H1 (cell line): Measurements from ENCODE around the gene CAPN11. TPM values are rescaled to one million over a fixed set of nuclear protein-coding genes. Genes with fewer than 3 reads are reported as not detected.

Source experiments
- EP300 ChIP-seq, 2 experiments: IDR thresholded peaks; 1 replicate in 1 of 2; 2 replicates in 1 of 2; pipeline ENCODE4 v1.6.1; 2011 to 2012; ENCODE audit warnings: low read depth in 2 of 2, low read length in 2 of 2, mild to moderate bottlenecking in 2 of 2, borderline replicate concordance in 1 of 2, inconsistent platforms in 1 of 2, moderate library complexity in 1 of 2
- NANOG ChIP-seq: IDR thresholded peaks from 2 replicates; pipeline ENCODE4 v1.6.1; 2011; ENCODE audit warnings: low read length, low read depth, mild to moderate bottlenecking, inconsistent platforms; ENCODE audit not compliant: insufficient read depth, poor library complexity, severe bottlenecking
- TAF7 ChIP-seq: optimal IDR thresholded peaks from 2 replicates; pipeline ENCODE3; 2011; ENCODE audit warnings: low read depth, mild to moderate bottlenecking, inconsistent platforms, low read length, moderate library complexity, borderline replicate concordance
- polyA plus RNA-seq, 7 experiments: library from polyadenylated mRNA; depleted of rRNA in 3 of 7; stranded (reverse) in 5 of 7; unstranded in 2 of 7; fragments of >200 nt in 5 of 7; fragments of 200-250 nt in 2 of 7; gene quantifications; 1 replicate in 5 of 7; 2 replicates in 1 of 7; 4 replicates in 1 of 7; pipeline versions ENCODE4 v1.2.1 to v1.2.3, GENCODE V29; 2011 to 2013; ENCODE audit warnings: missing spikeins in 2 of 7, mixed read lengths in 2 of 7
- total RNA-seq: library from RNA; stranded (reverse); fragmentation: NEBNext Ultra II Directional; extraction: Animal tissue kit (Norgen Biotek cat#: 25700); gene quantifications from 2 replicates; pipeline ENCODE4 v1.2.1, GENCODE V29; 2021
- TF ChIP-seq, protein P1 (sequence below): IDR thresholded peaks from 2 replicates; pipeline ENCODE4 v1.6.1; 2012; ENCODE audit warnings: inconsistent platforms
- TF ChIP-seq, protein P2 (sequence below): IDR thresholded peaks from 2 replicates; pipeline ENCODE4 v1.6.1; 2011; ENCODE audit warnings: low read length, improper control_type of control experiment

CAPN11 gene
- total and polyA plus RNA-seq, 2 of the 8 experiments (the other 6 are each of a cell fraction or from before 2014, with no cell fraction given), result 0.95 to 0.97 TPM

DNA sequence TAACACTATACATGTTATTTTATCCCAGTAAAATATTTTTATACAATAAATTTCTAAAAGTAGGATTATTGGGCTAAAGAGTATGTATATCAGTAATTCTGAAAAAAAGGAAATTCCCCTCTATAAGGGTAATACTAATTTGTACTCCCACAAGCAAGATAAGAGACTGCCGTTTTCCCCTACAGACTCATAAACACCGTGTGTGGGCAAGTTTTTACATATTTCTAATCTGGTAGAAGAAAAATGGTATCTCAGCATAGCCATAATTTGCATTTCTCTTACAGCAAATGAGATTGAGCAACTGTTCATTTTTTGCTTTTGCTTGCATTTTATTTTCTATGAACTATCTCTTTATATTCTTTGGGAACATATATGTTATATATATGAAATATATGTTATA lies 32.1 kb downstream of the CAPN11 start (continued):
- TF ChIP-seq, protein P1, sequence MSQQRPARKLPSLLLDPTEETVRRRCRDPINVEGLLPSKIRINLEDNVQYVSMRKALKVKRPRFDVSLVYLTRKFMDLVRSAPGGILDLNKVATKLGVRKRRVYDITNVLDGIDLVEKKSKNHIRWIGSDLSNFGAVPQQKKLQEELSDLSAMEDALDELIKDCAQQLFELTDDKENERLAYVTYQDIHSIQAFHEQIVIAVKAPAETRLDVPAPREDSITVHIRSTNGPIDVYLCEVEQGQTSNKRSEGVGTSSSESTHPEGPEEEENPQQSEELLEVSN, result no peak
- TF ChIP-seq, protein P2, sequence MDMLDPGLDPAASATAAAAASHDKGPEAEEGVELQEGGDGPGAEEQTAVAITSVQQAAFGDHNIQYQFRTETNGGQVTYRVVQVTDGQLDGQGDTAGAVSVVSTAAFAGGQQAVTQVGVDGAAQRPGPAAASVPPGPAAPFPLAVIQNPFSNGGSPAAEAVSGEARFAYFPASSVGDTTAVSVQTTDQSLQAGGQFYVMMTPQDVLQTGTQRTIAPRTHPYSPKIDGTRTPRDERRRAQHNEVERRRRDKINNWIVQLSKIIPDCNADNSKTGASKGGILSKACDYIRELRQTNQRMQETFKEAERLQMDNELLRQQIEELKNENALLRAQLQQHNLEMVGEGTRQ, result no peak
- TF ChIP-seq EP300 (IDR thresholded peaks at IDR 0.05; ENCODE audit: borderline replicate concordance in 1 of 2, low read depth in 2 of 2, low read length in 2 of 2) (no peak), TAF7 (no peak), NANOG (no peak)
